ENCODE data around the gene CALCOCO2. TPM values are rescaled to one million over a fixed set of nuclear protein-coding genes. Genes with fewer than 3 reads are reported as not detected.

CALCOCO2 gene
- polyA plus RNA-seq, 1 donor from 2014 or later = 4.5 TPM

GRCh38 chr17:48908047-48908843 lies 77.4 kb downstream of the CALCOCO2 start, which contains the start of gene UBE2Z:
UBE2Z (plus strand) TSS chr17:48908407; CDS start chr17:48908504, 97 bp downstream.
- Histone ChIP-seq H3F3A (ENCODE audit: insufficient read depth, low read length, poor library complexity, severe bottlenecking) (no peaks in the 10 kb centered on the region), H3K4me3 (ENCODE audit: low read length) (peak within 1 kb of the TSS; percentile 72), H2AFZ (ENCODE audit: low read depth, low read length) (peak within 1 kb of the TSS; percentile 40), H4K20me1 (ENCODE audit: insufficient read depth) (no peaks in the 10 kb centered on the region), H3K4me2 (ENCODE audit: low read length) (peak within 1 kb of the TSS; percentile 82), H3K9me2 (ENCODE audit: insufficient read depth, low read length) (no peaks in the 10 kb centered on the region), H3K36me3 (ENCODE audit: insufficient read depth, low read length) (no peaks in the 10 kb centered on the region), H3K9ac (ENCODE audit: low read length) (peak within 1 kb of the TSS; percentile 92), H3K27ac (ENCODE audit: low read length) (peak within 1 kb of the TSS; percentile 87), H3K9me3 (ENCODE audit: low read length) (no peaks in the 10 kb centered on the region), H3K27me3 (ENCODE audit: insufficient read depth, low read depth, low read length) (no peaks in the 10 kb centered on the region), H3K79me2 (replicated peaks; ENCODE audit: insufficient read depth, low read length) (peaks cover 36% of the 10 kb centered on the region)
- TF ChIP-seq EP300 (conservative IDR thresholded peaks at IDR 0.05; ENCODE audit: poor library complexity, severe bottlenecking) (peak; percentile 52), MXI1 (conservative IDR thresholded peaks at IDR 0.05; ENCODE audit: poor library complexity, severe bottlenecking) (peak; percentile 72), SMC3 (conservative IDR thresholded peaks at IDR 0.05; ENCODE audit: poor library complexity) (peak; percentile 1), CTCF (IDR thresholded peaks at IDR 0.05; ENCODE audit: poor library complexity, severe bottlenecking) (peak; percentile 64), EZH2 (IDR thresholded peaks at IDR 0.05; ENCODE audit: borderline replicate concordance, insufficient read depth, low read length, poor library complexity, severe bottlenecking) (no peak), RAD21 (conservative IDR thresholded peaks at IDR 0.05) (peak; percentile 18), REST (IDR thresholded peaks at IDR 0.05; ENCODE audit: borderline replicate concordance) (peak; percentile 51), POLR2AphosphoS5 (IDR thresholded peaks at IDR 0.05) (peak; percentile 88), TAF1 (IDR thresholded peaks at IDR 0.05; ENCODE audit: low read depth) (peak; percentile 89)

GRCh38 chr17:48908853-48909394 lies 78.1 kb downstream of the CALCOCO2 start:
- H3K9me3 ChIP-seq (ENCODE audit: low read length) = no peaks in the 10 kb centered on the region
- H3K27ac ChIP-seq (ENCODE audit: low read length) = peak overlapping the region; percentile 87
- peaks cover 38% of the 10 kb centered on the region for H3K79me2 ChIP-seq (replicated peaks; ENCODE audit: insufficient read depth, low read length)

More at GRCh38 chr17:48908853-48909394, 78.1 kb downstream of the CALCOCO2 start:
- Histone ChIP-seq H4K20me1 (ENCODE audit: insufficient read depth) (no peaks in the 10 kb centered on the region), H3F3A (ENCODE audit: insufficient read depth, low read length, poor library complexity, severe bottlenecking) (no peaks in the 10 kb centered on the region), H3K9ac (ENCODE audit: low read length) (peak overlapping the region; percentile 92), H3K4me2 (ENCODE audit: low read length) (peak overlapping the region; percentile 35), H2AFZ (ENCODE audit: low read depth, low read length) (peak overlapping the region; percentile 38), H3K36me3 (ENCODE audit: insufficient read depth, low read length) (no peaks in the 10 kb centered on the region), H3K4me3 (ENCODE audit: low read length) (peak overlapping the region; percentile 72), H3K27me3 (ENCODE audit: insufficient read depth, low read depth, low read length) (no peaks in the 10 kb centered on the region), H3K9me2 (ENCODE audit: insufficient read depth, low read length) (no peaks in the 10 kb centered on the region)
- TF ChIP-seq POLR2AphosphoS5 (IDR thresholded peaks at IDR 0.05) (peak; percentile 51), REST (IDR thresholded peaks at IDR 0.05; ENCODE audit: borderline replicate concordance) (no peak), MXI1 (conservative IDR thresholded peaks at IDR 0.05; ENCODE audit: poor library complexity, severe bottlenecking) (no peak), RAD21 (conservative IDR thresholded peaks at IDR 0.05) (no peak)

Measured in neural cell (in vitro differentiated cells).